NCI-H2227 (cell line): ENCODE results near the gene KRTAP10-12.
"Not testable (repeated sequence)": the region's sequence is repeated elsewhere in the genome, so short reads cannot be mapped to it uniquely, and the experiment has no call there.

ENCODE experiments used
- DNase-seq: peaks from one replicate; lab custom pipeline; 2025; ENCODE audit not compliant: unreplicated experiment; lab: John Stamatoyannopoulos, UW

Gene KRTAP10-12, protein sequence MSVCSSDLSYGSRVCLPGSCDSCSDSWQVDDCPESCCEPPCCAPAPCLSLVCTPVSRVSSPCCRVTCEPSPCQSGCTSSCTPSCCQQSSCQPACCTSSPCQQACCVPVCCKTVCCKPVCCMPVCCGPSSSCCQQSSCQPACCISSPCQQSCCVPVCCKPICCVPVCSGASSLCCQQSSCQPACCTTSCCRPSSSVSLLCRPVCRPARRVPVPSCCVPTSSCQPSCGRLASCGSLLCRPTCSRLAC

GRCh38 chr21:44697172-44697810, at the start of gene KRTAP10-12:
TSS of gene KRTAP10-12 (plus strand) at chr21:44697172. CDS start at chr21:44697202, 30 bp downstream.
- not testable (repeated sequence) for DNase-seq

DNA sequence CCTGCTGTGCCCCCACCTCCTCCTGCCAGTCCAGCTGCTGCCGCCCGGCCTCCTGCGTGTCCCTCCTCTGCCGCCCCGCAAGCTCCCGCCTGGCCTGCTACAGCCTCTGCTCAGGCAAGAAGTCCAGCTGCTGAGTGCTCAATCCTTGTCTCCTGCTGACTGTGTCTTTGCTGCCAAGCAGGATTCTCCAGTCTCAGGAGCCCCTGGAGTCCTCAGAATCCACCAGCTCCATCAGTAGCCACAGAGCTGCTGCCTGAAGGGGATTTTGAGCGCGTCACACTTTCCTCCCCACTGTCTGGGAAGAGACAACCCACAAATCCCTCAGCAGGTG, 49.8 kb upstream of the KRTAP10-12 start:
- no peak for DNase-seq

DNA sequence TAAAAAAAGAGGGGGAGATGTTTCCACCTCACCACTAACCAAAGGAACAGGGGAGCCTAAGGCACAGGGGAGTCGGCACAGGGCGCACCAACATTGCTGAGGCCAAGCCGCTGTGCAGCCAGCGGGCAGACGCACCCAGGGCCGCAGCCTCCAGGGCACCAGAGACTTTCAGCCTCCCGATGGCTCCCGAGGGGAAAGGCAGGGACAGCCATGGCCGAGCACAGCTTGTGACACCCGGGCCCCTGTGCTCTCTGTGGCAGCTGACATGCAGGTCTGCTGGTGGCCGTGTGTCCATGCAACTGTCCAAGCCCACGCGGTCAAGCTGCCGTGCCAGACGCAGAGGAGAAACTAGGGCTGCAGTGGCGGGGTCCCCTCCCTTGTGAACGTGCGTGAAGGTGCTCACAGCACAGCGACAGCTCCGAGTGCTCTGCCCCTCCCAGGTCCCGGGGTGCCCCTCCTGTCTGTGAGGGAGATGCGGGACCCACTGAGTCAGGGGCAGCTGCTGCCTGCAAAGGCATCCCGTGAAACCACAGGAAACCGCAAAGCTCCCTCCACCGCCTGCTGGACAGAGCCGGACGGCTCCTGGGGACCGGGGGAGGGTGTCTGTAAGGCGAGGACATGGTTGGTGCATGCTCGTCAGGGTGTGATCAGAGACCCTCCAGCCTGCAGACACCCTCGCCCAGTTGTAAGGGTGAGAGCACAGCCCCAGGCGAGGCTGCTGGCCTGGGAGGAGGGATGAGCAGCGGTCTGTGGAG, 48.2 kb upstream of the KRTAP10-12 start:
- no peak for DNase-seq

GRCh38 chr21:44649521-44650100, 47.4 kb upstream of the KRTAP10-12 start:
- no peak for DNase-seq

GRCh38 chr21:44650265-44650972, 46.6 kb upstream of the KRTAP10-12 start:
- no peak for DNase-seq

DNA sequence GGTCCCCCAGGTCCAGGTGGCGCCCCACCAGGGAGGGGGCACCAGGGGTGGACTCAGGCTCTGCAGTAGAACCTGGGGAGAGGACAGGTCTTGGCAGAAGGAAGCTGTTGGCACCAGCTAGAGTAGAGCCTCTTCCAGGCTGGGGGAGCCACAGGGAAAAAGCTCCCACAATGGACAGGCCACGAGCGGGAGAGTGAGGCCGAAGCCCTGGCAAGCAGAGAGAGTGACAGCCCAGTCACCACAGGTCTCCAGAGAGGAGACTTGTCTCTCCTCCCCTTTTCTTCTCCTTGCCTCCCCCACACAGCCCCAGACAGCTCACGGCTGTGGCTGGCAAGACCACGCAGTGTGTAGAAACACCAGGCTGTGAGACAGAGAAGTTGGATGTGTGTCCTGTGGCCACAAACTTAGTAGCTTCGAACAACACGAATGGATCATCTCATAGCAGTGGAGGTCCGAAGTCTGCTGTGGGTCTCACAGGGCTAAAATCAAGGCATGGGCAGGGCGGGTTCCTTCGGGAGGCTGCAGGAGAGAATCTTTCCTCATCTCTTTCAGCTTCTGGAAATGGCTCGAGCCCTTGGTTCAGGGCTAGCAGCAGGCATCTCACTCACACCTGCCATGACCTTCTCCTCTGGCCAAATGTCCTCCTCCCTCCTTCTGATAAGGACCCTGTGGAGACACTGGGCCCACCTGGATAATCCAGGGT, 45.8 kb upstream of the KRTAP10-12 start:
- DNase-seq, result no peak

DNA sequence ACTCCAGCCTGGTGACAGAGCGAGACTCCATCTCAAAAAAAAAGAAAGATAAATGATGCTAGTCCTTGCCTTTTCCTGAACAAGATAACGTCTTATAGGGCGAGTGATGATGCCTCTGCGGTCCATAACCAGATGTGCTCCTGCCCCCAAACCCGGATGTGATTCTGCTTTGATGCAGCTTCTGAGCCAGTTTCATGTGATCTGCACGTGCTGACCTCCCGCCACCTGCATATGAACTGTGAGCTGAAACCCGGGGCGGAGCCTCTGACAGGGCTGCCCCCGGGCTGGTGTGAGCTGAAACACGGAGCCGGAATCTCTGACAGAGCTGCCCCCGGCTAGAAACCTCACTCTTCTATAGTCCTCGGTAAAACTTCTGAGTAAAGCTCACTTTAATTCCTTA, 43.8 kb upstream of the KRTAP10-12 start:
- no peak for DNase-seq

DNA sequence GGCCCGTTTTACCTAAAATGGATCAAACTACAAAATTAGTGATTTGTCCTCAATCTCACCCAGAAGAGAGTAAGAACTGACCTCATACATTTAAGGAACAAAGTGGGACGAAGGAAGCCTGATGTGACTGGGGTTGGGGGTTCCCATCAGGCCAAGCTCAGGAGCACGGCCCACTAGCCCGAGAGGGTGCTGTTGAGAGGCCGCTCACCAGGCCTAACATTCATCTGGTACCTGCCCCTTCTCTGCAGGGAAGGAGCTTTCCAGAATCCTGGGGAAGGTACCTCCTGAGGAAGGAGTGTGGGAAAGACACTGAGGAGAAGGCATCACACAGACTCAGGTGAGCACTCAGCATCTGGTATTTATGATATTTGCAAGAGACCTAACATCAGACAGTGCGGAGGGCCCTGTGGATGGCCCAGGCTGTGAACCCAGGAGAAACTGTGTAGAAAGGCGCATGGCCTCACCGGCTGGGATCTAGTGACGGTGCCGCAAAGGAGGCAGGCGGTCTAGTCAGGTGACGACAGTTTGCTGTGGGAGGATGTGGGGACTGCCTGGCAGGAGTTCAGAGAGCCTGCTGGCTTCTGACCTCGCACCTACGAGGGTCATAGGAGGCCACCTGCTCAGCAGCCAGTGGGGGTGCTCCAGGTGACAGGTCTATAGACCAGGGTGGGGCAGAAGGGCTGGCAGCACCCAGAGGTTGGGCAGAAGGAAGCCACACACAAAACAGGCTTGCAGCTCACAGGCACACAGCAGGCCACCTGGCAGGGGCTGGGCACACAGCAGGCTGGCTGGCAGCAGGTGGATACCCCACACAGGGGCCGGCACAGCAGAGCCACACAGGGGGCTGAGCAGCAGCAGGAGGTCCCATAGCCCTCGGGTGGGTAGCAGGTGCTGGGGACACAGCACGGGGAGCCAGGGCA, 43.1 kb upstream of the KRTAP10-12 start:
- DNase-seq, result no peak

GRCh38 chr21:44654576-44655175, 42.3 kb upstream of the KRTAP10-12 start, which contains the start of gene KRTAP12-4:
TSS of gene KRTAP12-4 (minus strand) at chr21:44654659. CDS start at chr21:44654614, 45 bp downstream.
- DNase-seq, result no peak

DNA sequence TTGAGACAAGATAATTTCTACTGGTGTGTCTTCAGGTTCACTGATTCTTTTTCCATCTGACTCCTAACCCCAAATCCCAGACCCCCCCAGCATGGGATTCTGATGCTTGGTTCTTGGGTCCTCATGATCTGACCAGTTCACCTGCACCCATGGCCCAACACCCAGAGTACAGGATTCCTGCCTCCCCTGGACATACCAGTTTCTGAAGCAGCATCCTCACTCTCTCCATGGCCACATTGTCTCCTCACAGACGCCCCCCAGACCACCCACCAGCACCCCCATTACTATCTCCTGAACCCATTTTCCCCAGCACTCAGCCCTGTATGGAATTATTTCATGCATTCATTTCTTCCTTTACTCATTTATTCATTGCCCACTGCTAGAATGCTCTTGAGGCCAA, 40.1 kb upstream of the KRTAP10-12 start:
- no peak for DNase-seq

DNA sequence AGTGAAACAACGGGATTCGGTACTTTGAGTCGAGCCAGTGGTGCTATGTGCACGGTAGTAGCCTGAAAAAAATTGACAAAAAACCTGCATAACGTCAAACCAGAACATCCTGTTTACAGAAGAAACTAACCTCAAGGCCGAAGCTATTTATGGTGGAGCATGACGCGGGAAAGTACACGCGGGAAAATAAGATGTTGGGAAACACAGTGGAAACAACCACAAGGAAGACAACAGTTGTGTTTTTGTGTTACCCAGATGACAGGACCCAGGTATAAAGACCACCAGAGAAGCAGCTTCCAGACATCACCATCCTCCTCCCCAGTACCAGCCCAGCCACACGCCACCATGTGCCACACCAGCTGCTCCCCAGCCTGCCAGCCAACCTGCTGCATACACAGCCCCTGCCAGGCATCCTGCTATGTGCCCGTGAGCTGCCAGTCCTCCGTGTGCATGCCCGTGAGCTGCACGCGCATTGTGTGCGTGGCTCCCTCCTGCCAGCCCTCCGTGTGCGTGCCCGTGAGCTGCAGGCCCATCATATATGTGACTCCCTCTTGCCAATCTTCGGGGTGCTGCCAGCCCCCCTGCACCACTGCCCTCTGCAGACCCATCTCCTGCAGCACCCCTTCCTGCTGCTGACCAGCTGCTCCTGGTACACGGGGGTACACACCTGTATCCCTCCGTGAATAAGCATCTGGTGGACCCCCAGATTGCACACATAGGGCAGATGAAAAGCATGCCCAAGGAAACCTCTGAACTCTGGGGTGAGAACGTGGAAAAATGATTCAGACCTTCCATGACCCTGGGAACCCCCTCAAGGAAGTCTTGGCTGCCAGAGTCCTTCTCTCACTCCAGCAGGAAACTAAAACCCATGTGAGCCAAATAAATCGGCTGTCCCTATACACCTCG, 39.1 kb upstream of the KRTAP10-12 start, which contains the start of gene KRTAP12-3:
TSS of gene KRTAP12-3 (plus strand) at position 298 of the 906 bp plus-strand sequence. CDS start at position 346, 48 bp downstream.
- no peak for DNase-seq

DNA sequence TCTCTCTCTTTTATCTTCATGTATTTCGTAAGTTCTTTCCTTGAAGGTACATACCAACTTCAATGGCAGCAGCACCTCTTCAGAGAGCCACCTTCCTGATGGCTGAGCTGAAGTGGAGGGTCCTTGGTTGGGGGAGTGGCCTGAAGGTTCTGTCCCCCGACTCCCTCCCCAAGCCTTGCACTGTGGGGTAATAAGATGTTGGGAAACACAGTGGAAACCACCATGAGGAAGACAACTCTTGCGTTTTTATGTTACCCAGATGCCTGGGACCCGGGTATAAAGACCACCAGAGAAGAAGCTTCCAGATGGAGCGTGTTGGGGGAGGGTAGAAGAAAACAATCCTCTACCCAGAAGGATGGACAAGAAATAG, 38.4 kb upstream of the KRTAP10-12 start:
- no peak for DNase-seq

DNA sequence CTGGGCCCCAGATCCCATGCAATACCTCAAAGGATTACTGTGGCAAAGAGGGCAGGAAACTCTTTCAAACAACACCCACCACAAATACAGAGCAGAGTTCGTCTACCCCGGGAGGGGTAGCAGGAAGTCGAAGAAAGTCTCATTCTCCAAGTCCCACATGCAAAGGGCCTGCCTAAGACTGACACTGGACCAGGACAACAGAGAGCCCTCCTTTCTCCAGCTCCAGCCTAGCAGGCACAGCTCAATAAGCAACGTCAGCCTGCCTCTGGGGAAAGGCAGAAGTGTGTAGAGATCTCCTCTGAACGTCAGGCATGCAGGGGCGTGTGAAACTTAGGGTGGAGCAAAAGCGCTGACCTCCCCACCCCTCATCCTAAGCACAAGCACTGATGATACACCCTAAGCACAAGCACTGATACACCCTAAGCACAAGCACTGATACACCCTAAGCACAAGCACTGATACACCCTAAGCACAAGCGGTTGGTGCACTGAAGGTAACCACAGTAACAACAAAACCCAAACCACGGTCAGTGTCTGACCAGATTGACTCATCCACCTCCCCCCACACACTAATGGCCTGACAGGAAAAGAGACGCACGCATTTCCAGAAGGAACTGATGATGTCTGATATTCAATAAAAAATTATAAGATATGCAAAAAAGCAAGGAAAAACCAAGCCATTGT, 37.9 kb upstream of the KRTAP10-12 start:
- no peak for DNase-seq

GRCh38 chr21:44661567-44661966, 35.4 kb upstream of the KRTAP10-12 start:
- not testable (repeated sequence) for DNase-seq

- no peak for DNase-seq
These were observed 32.3 kb upstream of the KRTAP10-12 start for GRCh38 chr21:44664691-44665090.

GRCh38 chr21:44666401-44667320, 30.3 kb upstream of the KRTAP10-12 start, which contains the start of gene KRTAP12-2:
TSS of gene KRTAP12-2 (minus strand) at chr21:44666927. CDS start at chr21:44666886, 41 bp downstream.
- no peak for DNase-seq
